ENCODE data around the gene STX2.
"Not testable (repeated sequence)": the region's sequence is repeated elsewhere in the genome, so short reads cannot be mapped to it uniquely, and the experiment has no call there.

STX2 gene

GRCh38 chr12:130768120-130768519 lies 70.9 kb downstream of the STX2 start:
- in situ Hi-C loops (cut with MboI; ENCODE audit: low sequenced_read_pairs) = no loop called here

GRCh38 chr12:130766470-130766869 lies 72.6 kb downstream of the STX2 start:
- in situ Hi-C loops (cut with MboI; ENCODE audit: low sequenced_read_pairs) = no loop called here

- in situ Hi-C loops (cut with MboI; ENCODE audit: low sequenced_read_pairs) = no loop called here
Measured at GRCh38 chr12:130765186-130765659, 73.8 kb downstream of the STX2 start.

GRCh38 chr12:130764475-130765185 lies 74.4 kb downstream of the STX2 start:
- in situ Hi-C loops (cut with MboI; ENCODE audit: low sequenced_read_pairs) = no loop called here

GRCh38 chr12:130764073-130764472 lies 75.0 kb downstream of the STX2 start:
- in situ Hi-C loops (cut with MboI; ENCODE audit: low sequenced_read_pairs) = no loop called here

GRCh38 chr12:130762319-130762675 lies 76.8 kb downstream of the STX2 start:
- in situ Hi-C loops (cut with MboI; ENCODE audit: low sequenced_read_pairs) = no loop called here

- in situ Hi-C loops (cut with MboI; ENCODE audit: low sequenced_read_pairs) = no loop called here
Measured at GRCh38 chr12:130761537-130762318, 77.3 kb downstream of the STX2 start.

- in situ Hi-C loops (cut with MboI; ENCODE audit: low sequenced_read_pairs) = no loop called here
Measured at GRCh38 chr12:130754234-130754901, 84.7 kb downstream of the STX2 start.

- in situ Hi-C loops (cut with MboI; ENCODE audit: low sequenced_read_pairs) = no loop called here
Measured at GRCh38 chr12:130752692-130753230, 86.3 kb downstream of the STX2 start.

GRCh38 chr12:130752037-130752436 lies 87.0 kb downstream of the STX2 start:
- in situ Hi-C loops (cut with MboI; ENCODE audit: low sequenced_read_pairs) = not testable (repeated sequence)

GRCh38 chr12:130748786-130749185 lies 90.3 kb downstream of the STX2 start:
- in situ Hi-C loops (cut with MboI; ENCODE audit: low sequenced_read_pairs) = no loop called here

- in situ Hi-C loops (cut with MboI; ENCODE audit: low sequenced_read_pairs) = no loop called here
Measured at GRCh38 chr12:130747867-130748740, 90.9 kb downstream of the STX2 start.

GRCh38 chr12:130746546-130746945 lies 92.5 kb downstream of the STX2 start:
- in situ Hi-C loops (cut with MboI; ENCODE audit: low sequenced_read_pairs) = no loop called here

- in situ Hi-C loops (cut with MboI; ENCODE audit: low sequenced_read_pairs) = no loop called here
Measured at GRCh38 chr12:130745921-130746320, 93.1 kb downstream of the STX2 start.

- in situ Hi-C loops (cut with MboI; ENCODE audit: low sequenced_read_pairs) = no loop called here
Measured at GRCh38 chr12:130744274-130744673, 94.8 kb downstream of the STX2 start.

- in situ Hi-C loops (cut with MboI; ENCODE audit: low sequenced_read_pairs) = no loop called here
Measured at GRCh38 chr12:130743606-130744005, 95.4 kb downstream of the STX2 start.

GRCh38 chr12:130743176-130743575 lies 95.9 kb downstream of the STX2 start:
- in situ Hi-C loops (cut with MboI; ENCODE audit: low sequenced_read_pairs) = no loop called here

GRCh38 chr12:130742716-130743115 lies 96.3 kb downstream of the STX2 start:
- in situ Hi-C loops (cut with MboI; ENCODE audit: low sequenced_read_pairs) = no loop called here

GRCh38 chr12:130742112-130742511 lies 96.9 kb downstream of the STX2 start:
- in situ Hi-C loops (cut with MboI; ENCODE audit: low sequenced_read_pairs) = no loop called here
